ENCODE measurements around the gene MYH13. TPM values are rescaled to one million over a fixed set of nuclear protein-coding genes. Genes with fewer than 3 reads are reported as not detected.
A peak's percentile ranks its signal among the peaks of the same experiment; 100 is the strongest.

MYH13 gene
- total RNA-seq, 6 experiments from 2014 or later: not detected

GRCh38 chr17:10337136-10337535 lies 35.7 kb downstream of the MYH13 start:
- TF ChIP-seq CTCF (IDR thresholded peaks at IDR 0.05): no peak
- H3K9me3 Mint-ChIP-seq: no peaks in the 10 kb centered on the region; the same call in 1 of the 2 replicates
- no peaks in the 10 kb centered on the region for H3K4me1 Mint-ChIP-seq (ENCODE audit: low read depth)
- no peak overlapping the region for H3K27ac Mint-ChIP-seq
- no peak overlapping the region for H3K4me3 Mint-ChIP-seq
- peaks cover 11% of the 10 kb centered on the region for H3K27me3 Mint-ChIP-seq (ENCODE audit: insufficient read depth)
- H3K36me3 Mint-ChIP-seq (ENCODE audit: low read depth): no peaks in the 10 kb centered on the region
- peak; percentile 14 for DNase-seq

GRCh38 chr17:10336393-10336792 lies 36.4 kb downstream of the MYH13 start:
- DNase-seq: no peak
- no peaks in the 10 kb centered on the region for H3K4me1 Mint-ChIP-seq (ENCODE audit: low read depth)
- peaks cover 10% of the 10 kb centered on the region for H3K27me3 Mint-ChIP-seq (ENCODE audit: insufficient read depth)
- H3K36me3 Mint-ChIP-seq (ENCODE audit: low read depth): no peaks in the 10 kb centered on the region
- H3K27ac Mint-ChIP-seq: no peak overlapping the region
- TF ChIP-seq CTCF (IDR thresholded peaks at IDR 0.05): no peak
- no peak overlapping the region for H3K4me3 Mint-ChIP-seq
- no peaks in the 10 kb centered on the region; the same call in 1 of the 2 replicates for H3K9me3 Mint-ChIP-seq

- TF ChIP-seq CTCF (IDR thresholded peaks at IDR 0.05): no peak
- H3K9me3 Mint-ChIP-seq: no peaks in the 10 kb centered on the region; the same call in 1 of the 2 replicates
- no peaks in the 10 kb centered on the region for H3K36me3 Mint-ChIP-seq (ENCODE audit: low read depth)
- H3K4me3 Mint-ChIP-seq: no peak overlapping the region
- no peaks in the 10 kb centered on the region for H3K4me1 Mint-ChIP-seq (ENCODE audit: low read depth)
- H3K27ac Mint-ChIP-seq: no peak overlapping the region
- peaks cover 9% of the 10 kb centered on the region for H3K27me3 Mint-ChIP-seq (ENCODE audit: insufficient read depth)
- DNase-seq: no peak
Observed at GRCh38 chr17:10332515-10332914, 40.3 kb downstream of the MYH13 start.

GRCh38 chr17:10328971-10329923 lies 43.6 kb downstream of the MYH13 start:
- H3K27ac Mint-ChIP-seq: no peak overlapping the region
- no peaks in the 10 kb centered on the region for H3K9me3 Mint-ChIP-seq
- no peaks in the 10 kb centered on the region for H3K4me1 Mint-ChIP-seq (ENCODE audit: low read depth)
- peaks cover 9% of the 10 kb centered on the region for H3K27me3 Mint-ChIP-seq (ENCODE audit: insufficient read depth)
- no peak for DNase-seq
- H3K36me3 Mint-ChIP-seq (ENCODE audit: low read depth): no peaks in the 10 kb centered on the region
- H3K4me3 Mint-ChIP-seq: no peak overlapping the region
- no peak for TF ChIP-seq CTCF (IDR thresholded peaks at IDR 0.05)

- no peaks in the 10 kb centered on the region for H3K36me3 Mint-ChIP-seq (ENCODE audit: low read depth)
- H3K4me1 Mint-ChIP-seq (ENCODE audit: low read depth): no peaks in the 10 kb centered on the region
- DNase-seq: no peak
- no peak overlapping the region for H3K4me3 Mint-ChIP-seq
- no peak overlapping the region for H3K27ac Mint-ChIP-seq
- peaks cover 10% of the 10 kb centered on the region for H3K27me3 Mint-ChIP-seq (ENCODE audit: insufficient read depth)
- H3K9me3 Mint-ChIP-seq: no peaks in the 10 kb centered on the region
- TF ChIP-seq CTCF (IDR thresholded peaks at IDR 0.05): no peak
Observed at GRCh38 chr17:10328206-10328605, 44.6 kb downstream of the MYH13 start.
